Measurements from ENCODE around the gene SLC39A13.

SLC39A13 gene

DNA sequence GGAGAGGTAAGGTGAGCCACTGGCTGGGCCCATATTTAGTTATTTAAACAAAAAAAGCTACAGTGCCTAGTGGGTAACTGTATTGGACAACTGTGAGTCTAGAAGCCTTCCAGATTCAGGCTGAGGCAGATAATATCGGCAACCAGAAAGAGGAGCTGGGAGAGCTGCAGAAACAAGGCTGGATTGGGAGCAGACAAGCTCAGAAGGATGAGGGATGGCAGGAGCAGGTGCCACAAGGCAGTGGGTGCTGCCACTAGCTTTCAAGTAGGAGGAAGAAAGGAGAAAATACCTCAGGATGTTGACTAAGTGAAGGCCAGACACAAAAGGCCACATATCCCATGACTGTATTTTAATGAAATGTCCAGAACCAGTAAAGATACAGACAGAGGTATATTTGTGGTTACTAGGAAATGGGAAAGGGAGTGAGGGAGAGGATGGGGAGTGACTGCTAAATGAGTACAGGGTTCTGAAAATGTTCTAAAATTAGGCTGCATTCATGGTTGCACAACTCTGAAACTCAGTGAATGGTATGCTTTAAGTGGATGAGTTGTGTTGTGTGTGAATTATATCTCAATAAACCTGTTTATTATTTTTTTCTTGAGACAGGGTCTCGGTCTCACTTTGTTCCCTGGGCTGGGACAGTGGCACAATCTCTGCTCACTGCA lies 52.3 kb downstream of the SLC39A13 start:
- DNase-seq (ENCODE audit: low spot score), result no peak
- TF ChIP-seq, protein P1, sequence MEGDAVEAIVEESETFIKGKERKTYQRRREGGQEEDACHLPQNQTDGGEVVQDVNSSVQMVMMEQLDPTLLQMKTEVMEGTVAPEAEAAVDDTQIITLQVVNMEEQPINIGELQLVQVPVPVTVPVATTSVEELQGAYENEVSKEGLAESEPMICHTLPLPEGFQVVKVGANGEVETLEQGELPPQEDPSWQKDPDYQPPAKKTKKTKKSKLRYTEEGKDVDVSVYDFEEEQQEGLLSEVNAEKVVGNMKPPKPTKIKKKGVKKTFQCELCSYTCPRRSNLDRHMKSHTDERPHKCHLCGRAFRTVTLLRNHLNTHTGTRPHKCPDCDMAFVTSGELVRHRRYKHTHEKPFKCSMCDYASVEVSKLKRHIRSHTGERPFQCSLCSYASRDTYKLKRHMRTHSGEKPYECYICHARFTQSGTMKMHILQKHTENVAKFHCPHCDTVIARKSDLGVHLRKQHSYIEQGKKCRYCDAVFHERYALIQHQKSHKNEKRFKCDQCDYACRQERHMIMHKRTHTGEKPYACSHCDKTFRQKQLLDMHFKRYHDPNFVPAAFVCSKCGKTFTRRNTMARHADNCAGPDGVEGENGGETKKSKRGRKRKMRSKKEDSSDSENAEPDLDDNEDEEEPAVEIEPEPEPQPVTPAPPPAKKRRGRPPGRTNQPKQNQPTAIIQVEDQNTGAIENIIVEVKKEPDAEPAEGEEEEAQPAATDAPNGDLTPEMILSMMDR (IDR thresholded peaks at IDR 0.05; ENCODE audit: extremely low read depth, missing control alignments), result no peak

DNA sequence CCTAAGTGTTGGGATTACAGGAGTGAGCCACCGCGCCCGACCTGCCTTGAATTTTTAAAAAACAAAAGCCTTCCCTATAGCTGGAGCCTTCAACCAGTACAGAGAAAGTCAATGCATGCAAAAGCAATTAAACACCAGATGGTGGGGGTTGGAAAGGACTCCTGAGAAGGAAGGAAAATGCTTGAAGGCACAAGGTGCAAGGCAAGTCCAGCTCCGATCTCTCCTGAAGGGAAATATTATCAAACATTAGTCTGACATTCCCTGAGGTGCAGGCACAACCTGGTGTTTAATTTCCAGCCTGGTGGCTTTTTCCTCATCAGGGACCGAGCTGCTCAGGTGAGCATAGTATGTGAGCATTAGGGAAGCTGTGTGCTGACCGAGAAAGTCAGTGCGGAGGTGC lies 53.5 kb downstream of the SLC39A13 start:
- no peak for DNase-seq (ENCODE audit: low spot score)
- TF ChIP-seq, protein P1 (IDR thresholded peaks at IDR 0.05; ENCODE audit: extremely low read depth, missing control alignments), result no peak

DNA sequence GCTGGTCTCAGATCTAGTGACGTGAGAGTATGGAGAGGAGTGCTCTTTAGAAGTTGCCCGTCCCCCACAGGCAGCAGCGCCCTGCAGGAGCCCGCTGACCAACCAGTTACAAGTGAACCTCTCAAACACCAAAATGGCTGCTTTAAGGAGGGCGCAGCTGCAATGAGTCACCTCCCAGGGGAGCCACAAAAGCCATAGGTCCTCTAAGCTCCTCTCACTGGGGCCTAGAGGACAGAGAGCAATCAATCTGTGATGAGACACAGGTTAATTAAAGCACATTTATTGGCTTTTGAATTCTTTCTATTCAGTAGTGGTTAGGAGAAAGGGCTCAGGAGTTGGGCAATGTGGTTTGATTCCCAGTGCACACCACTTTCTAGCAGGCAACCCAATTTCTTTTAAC lies 56.1 kb downstream of the SLC39A13 start:
- TF ChIP-seq, protein P1 (IDR thresholded peaks at IDR 0.05; ENCODE audit: extremely low read depth, missing control alignments), result no peak
- no peak for DNase-seq (ENCODE audit: low spot score)
